Muscle layer of colon (tissue), 2 donors: ENCODE results near the gene CYS1.
"Not testable (repeated sequence)": the region's sequence is repeated elsewhere in the genome, so short reads cannot be mapped to it uniquely, and the experiment has no call there.

Experiments used
- H3K27ac ChIP-seq: one replicate; pipeline ENCODE4 v1.7.0; 2013; ENCODE audit warnings: low read depth, mild to moderate bottlenecking, low read length, moderate library complexity
- H3K27me3 ChIP-seq, 2 donors: one replicate each; pipeline ENCODE4 v1.7.0; 2013; ENCODE audit warnings: low read length in 2 of 2, mild to moderate bottlenecking in 2 of 2; ENCODE audit not compliant: insufficient read depth in 2 of 2, control insufficient read depth in 1 of 2
- H3K36me3 ChIP-seq: one replicate; pipeline ENCODE4 v1.7.0; 2013; ENCODE audit warnings: mild to moderate bottlenecking, low read length; ENCODE audit not compliant: insufficient read depth
- H3K4me1 ChIP-seq: one replicate; pipeline ENCODE4 v1.7.0; 2013; ENCODE audit warnings: mild to moderate bottlenecking, low read length; ENCODE audit not compliant: insufficient read depth
- H3K4me3 ChIP-seq, 2 donors: one replicate each; pipeline ENCODE4 v1.7.0; 2013; ENCODE audit warnings: low read length in 2 of 2, low read depth in 1 of 2, mild to moderate bottlenecking in 1 of 2, moderate library complexity in 1 of 2
- H3K9ac ChIP-seq: one replicate; pipeline ENCODE4 v1.7.0; 2013; ENCODE audit warnings: low read length
- H3K9me3 ChIP-seq: one replicate; pipeline ENCODE4 v1.7.0; 2013; ENCODE audit warnings: mild to moderate bottlenecking, low read length
- donor health status: abdominal sarcoma.
- donor health status: Adenocarcinoma of cecum.

The CYS1 gene

GRCh38 chr2:10014418-10015190, 65.6 kb downstream of the CYS1 start:
- Histone ChIP-seq H3K27me3 (no peaks in the 10 kb centered on the region), H3K27ac (no peak overlapping the region), H3K4me1 (peaks cover 10% of the 10 kb centered on the region), H3K36me3 (no peaks in the 10 kb centered on the region), H3K9me3 (no peaks in the 10 kb centered on the region), H3K9ac (no peak overlapping the region), H3K4me3 (no peak overlapping the region)

- H3K9ac ChIP-seq, H3K27ac ChIP-seq, H3K9me3 ChIP-seq, H3K27me3 ChIP-seq, H3K4me3 ChIP-seq, H3K36me3 ChIP-seq: not testable (repeated sequence)
- H3K4me1 ChIP-seq = peaks cover 18% of the 10 kb centered on the region
These were observed 66.4 kb downstream of the CYS1 start for GRCh38 chr2:10013651-10014417.

GRCh38 chr2:10012963-10013461, 67.2 kb downstream of the CYS1 start:
- Histone ChIP-seq H3K27ac (no peak overlapping the region), H3K27me3 (no peaks in the 10 kb centered on the region), H3K4me3 (no peak overlapping the region), H3K4me1 (peaks cover 26% of the 10 kb centered on the region), H3K36me3 (no peaks in the 10 kb centered on the region), H3K9ac (no peak overlapping the region), H3K9me3 (no peaks in the 10 kb centered on the region)

- H3K4me1 ChIP-seq = peaks cover 32% of the 10 kb centered on the region
- not testable (repeated sequence) for H3K27ac ChIP-seq, H3K27me3 ChIP-seq, H3K36me3 ChIP-seq, H3K9ac ChIP-seq, H3K4me3 ChIP-seq, H3K9me3 ChIP-seq
These were observed 67.7 kb downstream of the CYS1 start for GRCh38 chr2:10012366-10012962.

GRCh38 chr2:10011606-10012325, 68.4 kb downstream of the CYS1 start:
- H3K36me3 ChIP-seq, H3K27me3 ChIP-seq, H3K9me3 ChIP-seq, H3K27ac ChIP-seq, H3K4me3 ChIP-seq, H3K9ac ChIP-seq: not testable (repeated sequence)
- H3K4me1 ChIP-seq = peaks cover 37% of the 10 kb centered on the region

- not testable (repeated sequence) for H3K27me3 ChIP-seq, H3K9ac ChIP-seq, H3K36me3 ChIP-seq, H3K9me3 ChIP-seq, H3K27ac ChIP-seq, H3K4me3 ChIP-seq
- peaks cover 41% of the 10 kb centered on the region for H3K4me1 ChIP-seq
These were observed 69.2 kb downstream of the CYS1 start for GRCh38 chr2:10010861-10011605.

GRCh38 chr2:10009811-10010781, 70.1 kb downstream of the CYS1 start:
- H3K9me3 ChIP-seq = no peaks in the 10 kb centered on the region
- no peak overlapping the region for H3K4me3 ChIP-seq
- peak overlapping the region; percentile 33 for H3K27ac ChIP-seq
- H3K4me1 ChIP-seq = peaks cover 41% of the 10 kb centered on the region
- no peaks in the 10 kb centered on the region for H3K27me3 ChIP-seq
- H3K9ac ChIP-seq = no peak overlapping the region
- H3K36me3 ChIP-seq = no peaks in the 10 kb centered on the region

- Histone ChIP-seq H3K9me3 (no peaks in the 10 kb centered on the region), H3K36me3 (no peaks in the 10 kb centered on the region), H3K27ac (peak overlapping the region; percentile 33), H3K4me1 (peaks cover 41% of the 10 kb centered on the region), H3K9ac (no peak overlapping the region), H3K27me3 (no peaks in the 10 kb centered on the region), H3K4me3 (no peak overlapping the region)
These were observed 70.9 kb downstream of the CYS1 start for GRCh38 chr2:10009271-10009810.

GRCh38 chr2:10008809-10009176, 71.4 kb downstream of the CYS1 start:
- Histone ChIP-seq H3K4me1 (peaks cover 41% of the 10 kb centered on the region), H3K27ac (no peak overlapping the region), H3K36me3 (no peaks in the 10 kb centered on the region), H3K27me3 (no peaks in the 10 kb centered on the region), H3K4me3 (no peak overlapping the region), H3K9me3 (no peaks in the 10 kb centered on the region), H3K9ac (no peak overlapping the region)
